GM18873 (cell line): ENCODE measurements around the gene IQCF6.
"Not testable (repeated sequence)": the region's sequence is repeated elsewhere in the genome, so short reads cannot be mapped to it uniquely, and the experiment has no call there.

Experiments
- ATAC-seq: cut with Tn5 transposase; IDR thresholded peaks from one replicate; pipeline ENCODE4 v1.9.1; 2021; ENCODE audit warnings: mild to moderate bottlenecking, moderate library complexity, moderate number of reproducible peaks; ENCODE audit not compliant: unreplicated experiment, low FRiP score

The IQCF6 gene

GRCh38 chr3:51779137-51779536, at the start of gene IQCF6:
TSS of gene IQCF6 (minus strand) at chr3:51779237. CDS start at chr3:51779224, 13 bp downstream.
- no peak for ATAC-seq

DNA sequence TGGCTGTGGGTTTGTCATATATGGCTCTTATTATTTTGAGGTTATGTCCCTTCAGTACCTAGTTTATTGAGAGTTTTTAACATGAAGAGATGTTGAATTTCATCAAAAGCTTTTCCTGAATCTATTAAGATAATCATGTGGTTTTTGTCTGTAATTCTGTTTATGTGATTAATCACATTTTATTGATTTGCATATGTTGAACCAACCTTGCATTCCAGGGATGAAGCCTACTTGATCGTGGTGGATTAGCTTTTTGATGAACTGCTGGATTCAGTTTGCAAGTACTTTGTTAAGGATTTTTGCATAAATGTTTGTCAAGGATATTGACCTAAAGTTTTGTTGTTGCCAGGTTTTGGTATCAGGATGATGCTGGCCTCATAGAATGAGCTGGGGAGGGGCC, 49.3 kb upstream of the IQCF6 start:
- no peak for ATAC-seq

DNA sequence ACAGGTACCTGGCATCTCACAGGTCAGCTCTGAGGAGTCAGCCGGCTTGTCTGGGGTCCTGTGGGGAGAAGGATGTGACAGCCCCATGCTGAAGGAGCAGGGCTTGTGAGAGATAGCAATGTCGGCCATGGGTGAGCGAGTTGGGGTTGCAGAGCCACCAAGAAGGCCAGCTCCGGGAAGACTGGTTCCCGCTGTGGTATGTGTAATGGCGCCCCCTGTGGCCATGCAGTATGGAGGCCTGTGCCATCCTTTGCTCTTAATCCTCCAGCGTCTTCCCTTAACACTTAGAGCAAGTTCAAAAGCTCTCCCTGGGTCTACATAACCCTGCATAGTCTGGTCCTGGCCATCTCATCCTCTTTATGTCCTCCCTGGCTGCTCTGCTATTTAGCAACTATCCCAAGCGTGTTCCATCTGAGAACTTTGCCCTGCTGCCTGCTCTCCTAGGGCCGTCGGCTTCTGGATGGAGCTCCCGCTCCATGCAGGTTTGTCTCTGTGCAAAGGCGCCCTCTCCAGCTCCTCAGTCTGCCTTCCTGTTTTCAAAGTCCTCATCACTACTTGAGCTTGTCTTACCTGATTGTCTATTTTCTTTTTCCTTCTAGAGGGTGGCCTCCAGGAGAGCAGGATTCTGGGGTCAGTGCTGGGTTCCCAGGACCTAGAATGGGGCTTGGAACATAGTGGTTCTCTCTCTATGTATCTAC, 40.8 kb upstream of the IQCF6 start:
- no peak for ATAC-seq

DNA sequence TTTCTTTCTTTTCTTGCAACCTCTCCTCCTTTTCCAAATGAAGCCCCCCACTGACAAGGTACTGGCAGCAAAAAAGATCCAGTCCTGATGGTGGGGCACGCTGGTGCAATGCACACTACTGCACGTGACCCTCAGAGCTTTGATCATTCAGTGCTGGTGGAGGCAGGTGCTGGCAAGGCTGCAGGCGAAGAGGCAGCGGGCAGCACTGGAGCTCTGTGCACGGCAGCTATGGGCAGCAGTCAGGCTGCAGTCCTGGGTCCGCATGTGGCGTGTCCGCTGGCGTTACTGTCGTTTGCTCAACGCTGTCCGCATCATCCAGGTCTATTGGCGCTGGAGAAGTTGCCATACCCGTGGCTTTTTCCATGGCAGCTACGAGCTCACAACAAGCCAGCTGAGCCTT, 40.1 kb upstream of the IQCF6 start:
- no peak for ATAC-seq

- no peak for ATAC-seq
Observed at GRCh38 chr3:51817375-51817774, 38.3 kb upstream of the IQCF6 start.

GRCh38 chr3:51816723-51817122, 37.7 kb upstream of the IQCF6 start:
- no peak for ATAC-seq

GRCh38 chr3:51815614-51816013, 36.6 kb upstream of the IQCF6 start:
- no peak for ATAC-seq

DNA sequence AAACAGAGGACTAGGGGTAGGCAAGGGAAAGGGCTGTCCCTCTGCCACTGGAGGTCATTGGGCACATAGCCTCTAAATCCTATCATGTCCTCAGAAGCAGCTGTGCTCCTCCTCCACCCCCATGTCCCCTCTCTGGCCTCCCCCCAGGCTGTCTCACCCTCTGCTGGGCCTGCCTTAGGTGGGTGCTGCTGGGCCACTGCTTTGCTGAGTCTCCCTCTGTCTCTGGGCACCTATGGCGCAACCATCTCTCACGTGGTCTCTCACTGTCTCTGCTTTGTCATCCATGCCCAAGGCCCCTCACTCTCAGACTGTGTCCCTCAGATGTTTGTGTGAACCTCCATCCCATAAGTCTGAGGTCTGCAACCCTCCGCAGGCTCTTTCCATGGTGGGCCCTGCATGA, 35.0 kb upstream of the IQCF6 start:
- ATAC-seq: no peak

DNA sequence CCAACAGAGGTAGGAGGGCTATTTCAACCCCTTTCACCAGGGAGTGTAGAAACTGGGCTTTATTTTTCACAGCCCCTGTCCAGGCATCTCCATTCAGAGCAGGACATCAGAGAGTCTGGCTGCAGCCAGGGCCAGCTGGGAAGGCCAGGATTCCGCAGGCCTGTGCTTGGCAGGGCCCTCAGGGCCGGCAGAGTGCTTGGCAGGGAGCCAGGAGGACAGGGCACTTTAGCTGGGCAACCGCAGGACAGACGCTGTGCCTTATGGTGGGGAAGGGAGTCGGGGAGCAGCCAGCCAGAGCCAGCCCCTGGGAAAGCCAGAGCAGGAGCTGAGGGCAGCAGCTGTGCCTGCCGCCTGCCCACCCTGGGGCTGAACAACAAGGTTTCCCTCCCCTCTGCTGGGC, 34.5 kb upstream of the IQCF6 start:
- ATAC-seq: no peak

DNA sequence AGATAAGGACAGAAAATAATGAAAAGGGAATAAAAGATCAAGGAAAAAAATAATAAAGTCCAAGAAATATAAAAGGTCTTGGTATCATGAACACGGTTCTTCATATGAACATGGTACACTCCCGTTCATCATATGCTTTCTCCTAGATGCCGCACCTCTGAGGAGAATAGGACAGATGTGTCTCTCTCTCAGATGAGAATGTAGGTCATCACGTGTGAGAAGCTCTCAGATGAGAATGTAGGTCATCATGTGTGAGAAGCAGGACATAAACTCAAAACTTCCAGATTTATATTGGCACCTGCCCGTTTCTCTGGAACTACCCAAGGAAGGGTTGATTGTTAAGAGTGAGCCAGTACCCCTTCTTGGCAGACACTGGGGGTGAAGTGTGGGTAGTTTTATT, 29.9 kb upstream of the IQCF6 start:
- no peak for ATAC-seq

- ATAC-seq: no peak
Observed at GRCh38 chr3:51802106-51802703, 23.2 kb upstream of the IQCF6 start.

DNA sequence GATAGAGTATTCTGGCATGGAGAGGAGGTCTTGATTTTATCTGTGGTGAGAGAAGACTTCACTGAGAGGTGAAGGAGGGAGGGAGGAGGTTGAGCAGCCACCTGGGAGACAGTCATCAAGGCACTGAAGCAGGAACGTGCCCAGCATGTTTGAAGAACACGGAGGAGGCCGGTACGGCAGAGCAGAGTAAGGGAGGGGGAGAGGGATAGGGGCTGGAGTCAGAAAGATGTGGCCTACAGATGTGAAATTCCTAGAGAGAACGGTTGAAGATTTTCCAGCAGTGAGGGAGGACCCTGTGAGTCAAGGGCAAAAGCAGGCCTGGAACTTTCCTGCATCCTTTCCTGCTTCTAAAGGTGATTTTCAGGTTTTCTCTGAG, 21.7 kb upstream of the IQCF6 start:
- ATAC-seq: no peak

GRCh38 chr3:51799879-51800749, 21.1 kb upstream of the IQCF6 start:
- ATAC-seq: no peak

GRCh38 chr3:51798411-51798963, 19.4 kb upstream of the IQCF6 start:
- no peak for ATAC-seq

DNA sequence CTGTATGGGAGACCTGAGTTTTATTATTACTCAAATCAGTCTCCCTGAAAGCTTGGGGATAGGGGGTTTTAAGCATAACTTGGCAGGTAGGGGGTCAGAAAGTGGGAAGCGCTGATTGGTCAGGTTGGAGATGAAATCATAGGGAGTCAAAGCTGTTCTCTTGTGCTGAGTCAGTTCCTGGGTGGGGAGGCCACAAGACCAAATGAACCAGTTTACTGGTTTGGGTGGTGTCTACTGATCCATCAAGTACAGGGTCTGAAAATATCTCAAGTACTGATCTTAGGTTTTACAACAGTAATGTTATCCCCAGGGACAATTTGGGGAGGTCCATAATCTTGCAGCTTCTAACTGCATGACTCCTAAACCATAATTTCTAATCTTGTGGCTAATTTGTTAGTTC, 17.8 kb upstream of the IQCF6 start:
- ATAC-seq: no peak

GRCh38 chr3:51794206-51794605, 15.2 kb upstream of the IQCF6 start:
- ATAC-seq: no peak

DNA sequence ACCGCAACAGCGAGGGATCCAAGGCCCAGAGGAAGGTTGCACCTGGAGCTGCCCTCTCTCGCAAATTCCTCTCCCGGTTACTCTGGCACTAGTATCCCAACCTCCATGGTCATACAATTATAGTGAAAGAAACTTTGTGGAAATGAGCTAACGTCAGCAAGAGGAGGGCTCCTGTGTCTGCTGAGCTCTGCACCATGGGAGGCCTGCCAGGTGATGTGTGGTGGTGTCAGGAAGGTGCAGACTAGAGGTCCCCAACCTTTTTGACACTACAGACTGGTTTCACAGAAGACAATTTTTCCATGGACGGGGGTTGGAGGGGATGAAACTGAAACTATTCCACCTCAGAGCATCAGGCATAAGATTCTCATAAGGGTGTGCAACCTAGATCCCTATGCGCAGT, 13.2 kb upstream of the IQCF6 start:
- ATAC-seq: no peak

- no peak for ATAC-seq
Observed at GRCh38 chr3:51789437-51789836, 10.4 kb upstream of the IQCF6 start.

DNA sequence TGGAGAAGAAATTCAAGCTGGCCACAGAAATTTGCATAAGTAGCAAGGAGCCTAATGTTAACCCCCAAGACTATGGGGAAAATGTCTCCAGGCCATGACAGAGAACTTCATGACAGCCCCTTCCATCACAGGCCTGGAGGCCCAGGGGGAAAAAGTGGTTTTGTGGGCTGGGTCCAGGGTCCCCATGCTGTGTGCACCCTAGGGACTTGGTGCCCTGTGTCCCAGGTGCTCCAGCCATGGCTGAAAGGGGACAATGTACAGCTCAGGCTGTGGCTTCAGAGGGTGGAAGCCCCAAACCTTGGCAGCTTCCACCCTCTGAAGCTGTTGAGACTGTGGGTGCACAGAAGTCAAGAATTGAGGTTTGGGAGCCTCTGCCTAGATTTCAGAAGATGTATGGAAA, 8.5 kb upstream of the IQCF6 start:
- ATAC-seq: not testable (repeated sequence)

DNA sequence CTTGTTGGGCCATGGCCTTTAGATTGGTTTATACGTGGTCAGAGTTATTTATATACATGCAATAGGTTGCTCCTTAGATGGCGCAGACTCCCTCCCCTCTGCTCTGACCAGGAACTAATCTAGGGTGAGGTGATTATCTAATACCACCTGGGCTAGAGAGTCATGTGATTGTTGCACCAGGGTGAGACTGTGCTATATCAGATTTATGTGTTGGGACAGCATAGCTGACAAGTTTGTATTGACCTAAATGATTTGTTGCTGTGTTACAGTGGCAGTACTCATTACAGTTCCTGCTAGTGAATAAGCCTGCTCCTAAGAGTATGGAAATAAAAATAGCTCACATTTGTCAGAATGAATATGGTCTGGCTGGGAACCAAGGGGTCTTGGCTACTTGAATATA, 7.2 kb upstream of the IQCF6 start:
- ATAC-seq: no peak

DNA sequence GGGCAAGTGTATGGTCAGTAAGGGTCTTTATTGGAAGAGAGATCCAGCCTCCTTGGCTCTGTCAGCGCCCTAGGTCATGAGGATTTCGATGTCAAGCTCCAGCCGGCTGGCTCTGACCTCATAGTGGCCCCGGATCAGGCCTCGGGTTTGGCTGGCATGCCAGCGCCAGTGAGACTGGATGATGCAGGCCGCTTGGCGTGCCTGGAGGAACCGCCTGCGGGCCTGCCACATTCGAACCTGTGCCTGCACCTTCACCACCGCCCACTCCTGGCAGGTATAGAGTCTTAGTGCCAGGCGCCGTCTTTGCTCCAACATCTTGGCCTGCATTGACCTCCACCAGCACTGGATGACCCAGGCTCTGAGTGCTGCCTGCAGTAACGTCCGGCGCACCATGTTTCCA, 483 bp downstream of the IQCF6 start:
- no peak for ATAC-seq
